ENCODE data around the gene LRFN3.

DNA sequence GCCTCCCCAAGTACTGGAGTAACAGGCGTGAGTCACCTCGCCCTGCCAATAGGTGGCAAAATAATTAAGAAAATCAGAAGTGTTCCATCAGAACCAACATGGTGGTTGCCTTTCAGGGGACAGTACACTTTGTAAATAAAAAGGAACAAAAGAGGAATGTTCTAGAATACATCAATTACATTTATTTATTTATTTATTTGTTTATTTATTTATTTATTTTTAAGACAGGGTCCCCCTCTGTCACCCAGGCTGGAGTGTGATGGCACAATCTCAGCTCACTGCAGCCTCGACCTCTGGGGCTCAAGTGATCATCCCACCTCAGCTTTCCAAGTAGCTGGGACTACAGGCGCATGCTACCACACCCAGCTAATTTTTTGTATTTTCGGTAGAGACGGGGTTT lies 15.2 kb upstream of the LRFN3 start:
- TF ChIP-seq, protein P1, sequence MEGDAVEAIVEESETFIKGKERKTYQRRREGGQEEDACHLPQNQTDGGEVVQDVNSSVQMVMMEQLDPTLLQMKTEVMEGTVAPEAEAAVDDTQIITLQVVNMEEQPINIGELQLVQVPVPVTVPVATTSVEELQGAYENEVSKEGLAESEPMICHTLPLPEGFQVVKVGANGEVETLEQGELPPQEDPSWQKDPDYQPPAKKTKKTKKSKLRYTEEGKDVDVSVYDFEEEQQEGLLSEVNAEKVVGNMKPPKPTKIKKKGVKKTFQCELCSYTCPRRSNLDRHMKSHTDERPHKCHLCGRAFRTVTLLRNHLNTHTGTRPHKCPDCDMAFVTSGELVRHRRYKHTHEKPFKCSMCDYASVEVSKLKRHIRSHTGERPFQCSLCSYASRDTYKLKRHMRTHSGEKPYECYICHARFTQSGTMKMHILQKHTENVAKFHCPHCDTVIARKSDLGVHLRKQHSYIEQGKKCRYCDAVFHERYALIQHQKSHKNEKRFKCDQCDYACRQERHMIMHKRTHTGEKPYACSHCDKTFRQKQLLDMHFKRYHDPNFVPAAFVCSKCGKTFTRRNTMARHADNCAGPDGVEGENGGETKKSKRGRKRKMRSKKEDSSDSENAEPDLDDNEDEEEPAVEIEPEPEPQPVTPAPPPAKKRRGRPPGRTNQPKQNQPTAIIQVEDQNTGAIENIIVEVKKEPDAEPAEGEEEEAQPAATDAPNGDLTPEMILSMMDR (IDR thresholded peaks at IDR 0.05; ENCODE audit: borderline replicate concordance, extremely low read depth, low read length, poor library complexity, severe bottlenecking), result no peak
- TF ChIP-seq EZH2 (IDR thresholded peaks at IDR 0.05; ENCODE audit: borderline replicate concordance, low read depth, low read length, severe bottlenecking), result no peak

Measured in DND-41 (cell line).